Measurements from ENCODE around the gene KLK2. TPM values are rescaled to one million over a fixed set of nuclear protein-coding genes. Genes with fewer than 3 reads are reported as not detected.

KLK2 gene
- total and polyA plus RNA-seq, 2 of the 4 experiments (the other 2 are of a cell fraction), result not detected

- Histone ChIP-seq H3K56ac (ENCODE audit: extremely low read depth, insufficient read depth, low read length) (no peak overlapping the region), H3K79me1 (ENCODE audit: low read depth in 1 of 2, low read length in 2 of 2) (no peaks in the 10 kb centered on the region), H3K4me2 (ENCODE audit: low read depth, low read length) (no peak overlapping the region), H3K23ac (ENCODE audit: low read depth, low read length) (no peak overlapping the region), H3K9ac (ENCODE audit: low read depth, low read length) (no peak overlapping the region), H4K8ac (ENCODE audit: low read depth in 2 of 2, low read length in 2 of 2) (no peak overlapping the region), H2BK15ac (ENCODE audit: low read depth, low read length) (no peak overlapping the region), H3K14ac (replicated peaks; ENCODE audit: low read depth, low read length) (no peak overlapping the region), H2BK20ac (ENCODE audit: low read depth, low read length) (no peak overlapping the region), H4K5ac (ENCODE audit: low read depth, low read length) (no peak overlapping the region), H3K9me3 (ENCODE audit: control insufficient read depth, insufficient read depth, low read length) (no peaks in the 10 kb centered on the region), H3K18ac (ENCODE audit: low read depth, low read length) (no peak overlapping the region), H3K27me3 (ENCODE audit: control insufficient read depth, insufficient read depth, low read length) (no peaks in the 10 kb centered on the region), H4K20me1 (ENCODE audit: insufficient read depth, low read length) (no peaks in the 10 kb centered on the region), H2AFZ (replicated peaks; ENCODE audit: low read length, poor library complexity) (no peak overlapping the region), H2BK120ac (ENCODE audit: low read depth, low read length) (no peak overlapping the region), H2AK9ac (replicated peaks; ENCODE audit: low read depth, low read length, poor library complexity) (no peak overlapping the region), H2AK5ac (ENCODE audit: low read depth, low read length) (no peak overlapping the region), H3K4ac (ENCODE audit: low read depth, low read length) (no peak overlapping the region), H3K4me3 (ENCODE audit: insufficient read depth, low read depth, low read length) (no peak overlapping the region), H3K36me3 (ENCODE audit: control insufficient read depth, insufficient read depth, low read length) (no peaks in the 10 kb centered on the region), H3K4me1 (ENCODE audit: control insufficient read depth, insufficient read depth, low read length) (no peaks in the 10 kb centered on the region), H3K9me1 (ENCODE audit: insufficient read depth, low read length) (no peaks in the 10 kb centered on the region), H3K27ac (ENCODE audit: insufficient read depth, low read length) (no peak overlapping the region), H4K91ac (ENCODE audit: insufficient read depth, low read depth, low read length) (no peak overlapping the region), H2BK5ac (ENCODE audit: low read depth, low read length, poor library complexity, severe bottlenecking) (no peak overlapping the region)
- no CpG with 5 or more reads among the region's 6 CpGs for WGBS, 2 experiments (ENCODE audit: extremely low coverage in 2 of 2, insufficient read length in 1 of 2)
- no peak for ATAC-seq (ENCODE audit: low read depth)
- DNase-seq, result no peak
- BruUV-seq (replicated peaks), result no TSS peak
- in situ Hi-C loops (cut with MboI; ENCODE audit: low sequenced_read_pairs), result no loop called here
- intact Hi-C loops (cut with micrococcal nuclease), result no loop called here
- ChIA-PET POLR2A (ENCODE audit: unreplicated experiment) (no interaction called here), CTCF (no interaction called here)
- no peak for TF ChIP-seq MAFK (IDR thresholded peaks at IDR 0.05; ENCODE audit: low read depth, low read length)
- peak; percentile 17; the same call in 1 of the 2 replicates for TF ChIP-seq CTCF (conservative IDR thresholded peaks at IDR 0.05; ENCODE audit: low read depth, low read length)
- dilution Hi-C loops (cut with HindIII; ENCODE audit: low sequenced_read_pairs, unreplicated experiment), result no loop called here
Observed at GRCh38 chr19:50838239-50838638, 35.0 kb upstream of the KLK2 start.
